GM21619 (cell line): ENCODE results near the gene TMEM179.

Source experiments
- ATAC-seq: cut with Tn5 transposase; IDR thresholded peaks from one replicate; pipeline ENCODE4 v1.9.1; 2021; ENCODE audit not compliant: unreplicated experiment

TMEM179 gene

DNA sequence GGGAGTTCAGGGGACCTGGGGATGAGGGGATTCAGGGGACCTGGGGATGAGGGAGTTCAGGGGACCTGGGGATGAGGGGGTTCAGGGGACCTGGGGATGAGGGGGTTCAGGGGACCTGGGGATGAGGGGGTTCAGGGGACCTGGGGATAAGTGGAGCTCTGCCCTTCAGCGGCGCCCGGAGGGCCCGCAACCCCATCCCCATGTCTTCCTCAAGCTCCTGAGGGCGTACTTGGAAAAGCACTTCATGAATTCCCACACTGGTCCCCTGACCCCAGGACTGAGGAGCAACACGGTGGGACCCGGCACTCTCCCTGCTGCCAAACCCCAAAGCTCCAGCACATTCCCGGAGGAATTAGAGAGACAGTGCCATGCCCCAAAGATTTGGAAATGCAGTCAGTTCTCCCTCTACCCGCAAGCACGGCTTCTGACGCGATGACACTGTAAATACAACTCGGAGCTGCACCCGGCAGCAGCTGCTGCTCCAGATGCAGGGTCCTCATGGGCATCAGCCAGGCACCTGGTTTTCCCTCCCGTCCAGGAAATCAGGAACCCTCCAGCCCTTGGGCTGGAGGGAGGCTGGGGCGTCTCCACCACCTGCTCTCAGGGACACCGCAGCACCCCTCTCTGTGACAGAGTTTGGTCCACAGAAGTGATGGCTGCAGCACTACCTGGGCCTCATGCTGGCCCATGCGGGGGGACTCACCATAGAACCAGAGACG is 57.8 kb downstream of the TMEM179 start:
- no peak for ATAC-seq

DNA sequence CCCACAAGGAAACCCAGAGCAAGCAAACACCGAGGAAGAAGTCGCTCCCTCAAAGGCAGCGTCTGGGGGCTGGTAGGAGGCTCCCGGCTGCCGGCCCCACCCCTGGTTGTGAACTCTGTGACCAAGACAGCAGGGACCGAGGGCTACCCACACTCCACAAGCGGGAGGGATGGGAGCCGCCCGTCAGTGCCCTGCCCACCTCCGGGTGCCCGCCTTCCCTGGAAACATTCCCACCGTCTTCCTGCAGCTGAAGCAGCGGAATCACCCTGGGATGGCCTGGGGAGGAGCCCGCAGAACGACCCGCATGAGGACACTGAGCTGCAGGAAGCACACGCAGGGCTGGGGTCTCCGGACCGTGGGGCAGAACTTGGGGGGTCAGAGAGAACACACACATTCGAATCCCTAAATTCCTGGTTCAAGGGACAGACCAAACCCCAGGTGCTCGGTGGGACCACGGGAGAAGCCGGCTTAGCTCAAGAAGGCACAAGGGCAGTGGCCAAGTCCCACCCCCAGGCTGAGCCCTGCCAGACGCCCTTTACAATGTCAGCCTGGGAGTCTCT is 58.5 kb downstream of the TMEM179 start:
- ATAC-seq: no peak

GRCh38 chr14:104545151-104545941 is 59.2 kb downstream of the TMEM179 start:
- no peak for ATAC-seq

- no peak for ATAC-seq
Observed at GRCh38 chr14:104544362-104544961, 60.1 kb downstream of the TMEM179 start.

GRCh38 chr14:104542871-104543830 is 61.4 kb downstream of the TMEM179 start:
- ATAC-seq: no peak

DNA sequence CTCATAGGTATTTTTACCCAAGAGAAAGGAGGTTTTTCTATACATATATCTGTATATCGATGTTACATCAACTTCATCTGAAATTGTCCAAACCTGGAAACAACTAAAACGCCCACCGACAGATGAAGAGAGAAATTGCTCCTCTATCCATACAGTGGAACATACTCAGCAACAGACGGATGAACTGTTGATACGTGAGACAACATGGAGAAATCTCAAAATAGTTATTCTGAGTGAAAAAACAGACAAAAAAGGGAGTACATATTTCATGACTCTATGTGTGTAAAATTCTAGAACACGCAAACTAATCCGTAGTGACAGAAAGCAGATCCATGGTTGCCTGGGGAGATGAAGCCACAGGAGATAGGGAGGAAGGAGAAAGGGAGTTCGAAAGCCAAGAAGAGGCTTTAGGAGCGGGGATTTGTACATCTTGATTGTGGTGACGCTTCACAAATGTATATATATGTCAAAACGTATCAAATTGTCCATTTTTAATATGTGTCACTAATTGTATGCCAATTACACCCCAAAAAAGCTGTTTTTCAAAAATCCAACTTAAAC is 62.6 kb downstream of the TMEM179 start:
- ATAC-seq: no peak
